Lower leg skin (tissue), 3 donors: Measurements from ENCODE around the gene SEC14L1.

ENCODE experiments used
- CTCF ChIP-seq, 3 donors: fragments of 450-650 bp; IDR thresholded peaks; one replicate each; pipeline ENCODE4 v1.5.1; 2016; ENCODE audit warnings: antibody characterized with exemption in 3 of 3, mild to moderate bottlenecking in 3 of 3, moderate library complexity in 2 of 3
- POLR2A ChIP-seq, 2 donors: fragments of 450-650 bp; IDR thresholded peaks; one replicate each; pipeline ENCODE4 v1.6.1; 2016 to 2017; ENCODE audit warnings: antibody characterized with exemption in 2 of 2, mild to moderate bottlenecking in 1 of 2, moderate library complexity in 1 of 2

- TF ChIP-seq CTCF (IDR thresholded peaks at IDR 0.05), result no peak
- no peak for TF ChIP-seq POLR2A (IDR thresholded peaks at IDR 0.05)
Observed at GRCh38 chr17:77237232-77238008, 96.7 kb downstream of the SEC14L1 start.
